BLaER1 treated with 17β-estradiol and CSF1 and Interleukin-3, amounts not matched to agents 10 nM and 100 nM (cell line): Measurements from ENCODE around the gene POU2F1.

Source experiments
- H3K27ac ChIP-seq, 11 experiments: shearing (Covaris generic); formaldehyde crosslinking; 2 replicates each; pipeline ENCODE4 v1.8.1; 2022
- H3K27me3 ChIP-seq, 11 experiments: shearing (Covaris generic); formaldehyde crosslinking; 2 replicates each; pipeline ENCODE4 v1.8.1; 2022
- H3K36me3 ChIP-seq, 11 experiments: shearing (Covaris generic); formaldehyde crosslinking; 2 replicates each; pipeline ENCODE4 v1.8.1; 2022
- H3K4me1 ChIP-seq, 10 experiments: shearing (Covaris generic); formaldehyde crosslinking; 2 replicates each; pipeline ENCODE4 v1.8.1; 2022
- H3K4me2 ChIP-seq, 11 experiments: shearing (Covaris generic); formaldehyde crosslinking; 2 replicates each; pipeline ENCODE4 v1.8.1; 2022
- H3K4me3 ChIP-seq, 10 experiments: shearing (Covaris generic); formaldehyde crosslinking; 2 replicates each; pipeline ENCODE4 v1.8.1; 2022
- H3K9ac ChIP-seq, 11 experiments: shearing (Covaris generic); formaldehyde crosslinking; 2 replicates each; pipeline ENCODE4 v1.8.1; 2022
- H3K9me3 ChIP-seq, 11 experiments: shearing (Covaris generic); formaldehyde crosslinking; replicated peaks in 1 of 11; 2 replicates each; pipeline ENCODE4 v1.8.1; 2022
- H4K20me1 ChIP-seq, 11 experiments: shearing (Covaris generic); formaldehyde crosslinking; 2 replicates each; pipeline ENCODE4 v1.8.1; 2022
- Cebpa-rat ChIP-seq, 11 experiments: shearing (Covaris generic); IDR thresholded peaks; 2 replicates each; pipeline ENCODE4 v1.8.1; 2022

The POU2F1 gene

GRCh38 chr1:167400359-167400953, 179.8 kb downstream of the POU2F1 start:
- H3K9ac ChIP-seq: no peak overlapping the region
- no peaks in the 10 kb centered on the region for H3K27me3 ChIP-seq
- H3K4me3 ChIP-seq: no peak overlapping the region
- H3K36me3 ChIP-seq: peaks cover 61 to 94% (median 82%) of the 10 kb centered on the region in 11 experiments
- no peak overlapping the region for H3K27ac ChIP-seq
- no peaks in the 10 kb centered on the region for H3K9me3 ChIP-seq
- no peaks in the 10 kb centered on the region for H4K20me1 ChIP-seq
- TF ChIP-seq Cebpa-rat (IDR thresholded peaks at IDR 0.05): no peak
- no peak overlapping the region for H3K4me2 ChIP-seq
- H3K4me1 ChIP-seq: 0 out of 20 replicates have a peak, but pooled peaks cover 0 to 5% (median 0%) of the 10 kb centered on the region in 10 experiments

- no peak overlapping the region for H3K4me3 ChIP-seq
Observed at GRCh38 chr1:167401260-167401873, 180.7 kb downstream of the POU2F1 start.

GRCh38 chr1:167404161-167404888, 183.6 kb downstream of the POU2F1 start:
- Histone ChIP-seq H3K4me3 (no peak overlapping the region), H3K36me3 (peaks cover 49 to 92% (median 75%) of the 10 kb centered on the region in 11 experiments; a peak in 21 of 22 replicates), H3K9ac (no peak overlapping the region), H3K9me3 (no peaks in the 10 kb centered on the region), H3K27ac (no peak overlapping the region), H3K4me1 (0 out of 20 replicates have a peak, but pooled peaks cover 0 to 5% (median 0%) of the 10 kb centered on the region in 10 experiments), H4K20me1 (no peaks in the 10 kb centered on the region), H3K4me2 (no peak overlapping the region), H3K27me3 (no peaks in the 10 kb centered on the region)
- no peak for TF ChIP-seq Cebpa-rat (IDR thresholded peaks at IDR 0.05)

More at GRCh38 chr1:167401260-167401873, 180.7 kb downstream of the POU2F1 start:
- Histone ChIP-seq H3K36me3 (peaks cover 60 to 94% (median 82%) of the 10 kb centered on the region in 11 experiments), H3K27ac (no peak overlapping the region), H3K9ac (no peak overlapping the region), H3K4me2 (no peak overlapping the region), H3K27me3 (no peaks in the 10 kb centered on the region), H3K9me3 (no peaks in the 10 kb centered on the region), H3K4me1 (0 out of 20 replicates have a peak, but pooled peaks cover 0 to 5% (median 0%) of the 10 kb centered on the region in 10 experiments), H4K20me1 (no peaks in the 10 kb centered on the region)
- no peak for TF ChIP-seq Cebpa-rat (IDR thresholded peaks at IDR 0.05)

DNA sequence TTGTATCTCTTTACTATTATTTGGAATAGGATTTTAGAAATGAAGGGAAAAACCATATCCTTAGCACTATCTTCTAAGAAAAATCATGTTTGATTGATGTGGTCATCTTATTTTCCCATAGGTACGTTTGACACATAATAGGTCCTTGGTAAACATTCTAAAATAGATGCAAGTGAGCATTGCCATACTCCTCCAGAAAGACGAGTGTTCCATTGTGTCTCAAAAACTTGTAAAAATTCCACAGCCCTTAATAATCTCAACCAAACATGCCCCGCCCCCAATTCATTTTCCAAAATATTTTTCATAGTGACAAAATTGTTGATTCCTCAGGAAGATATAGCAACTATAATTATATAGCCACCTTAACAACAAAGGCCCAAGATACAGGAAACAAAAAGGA, 184.2 kb downstream of the POU2F1 start:
- Histone ChIP-seq H4K20me1 (no peaks in the 10 kb centered on the region), H3K4me2 (no peak overlapping the region), H3K4me1 (0 out of 20 replicates have a peak, but pooled peaks cover 0 to 5% (median 0%) of the 10 kb centered on the region in 10 experiments), H3K27me3 (no peaks in the 10 kb centered on the region), H3K27ac (no peak overlapping the region), H3K4me3 (no peak overlapping the region), H3K9me3 (no peaks in the 10 kb centered on the region), H3K9ac (no peak overlapping the region), H3K36me3 (peaks cover 43 to 92% (median 71%) of the 10 kb centered on the region in 11 experiments; a peak in 21 of 22 replicates)
- TF ChIP-seq Cebpa-rat (IDR thresholded peaks at IDR 0.05): no peak

DNA sequence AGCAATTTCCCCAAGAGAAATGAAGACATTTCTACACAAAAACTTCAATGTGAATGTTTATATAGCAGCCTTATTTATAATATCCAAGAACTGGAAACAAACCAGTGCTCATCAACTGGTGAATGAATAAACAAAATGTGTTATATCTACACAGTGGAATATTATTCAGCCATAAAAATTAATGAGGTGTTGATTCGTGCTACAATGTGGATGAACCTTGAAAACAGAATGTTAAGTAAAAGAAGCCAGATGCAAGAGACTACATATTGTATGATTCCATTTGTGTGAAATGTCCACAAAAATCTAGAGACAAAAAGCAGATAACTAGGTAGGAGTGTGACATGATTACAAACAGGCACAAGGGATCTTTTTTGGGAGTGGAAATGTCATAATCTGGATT, 187.7 kb downstream of the POU2F1 start:
- H3K9ac ChIP-seq: no peak overlapping the region
- no peak for TF ChIP-seq Cebpa-rat (IDR thresholded peaks at IDR 0.05)
- H3K4me2 ChIP-seq: no peak overlapping the region
- H3K27me3 ChIP-seq: no peaks in the 10 kb centered on the region
- H3K4me1 ChIP-seq: 0 out of 20 replicates have a peak, but pooled peaks cover 0 to 5% (median 0%) of the 10 kb centered on the region in 10 experiments
- no peak overlapping the region for H3K4me3 ChIP-seq
- H3K27ac ChIP-seq: no peak overlapping the region
- H3K36me3 ChIP-seq: peaks cover 37 to 96% (median 62%) of the 10 kb centered on the region in 11 experiments
- no peaks in the 10 kb centered on the region; a peak in 1 of 22 replicates for H4K20me1 ChIP-seq
- H3K9me3 ChIP-seq: no peaks in the 10 kb centered on the region

- Histone ChIP-seq H3K9me3 (no peaks in the 10 kb centered on the region), H4K20me1 (no peaks in the 10 kb centered on the region; a peak in 1 of 22 replicates), H3K36me3 (peaks cover 44 to 98% (median 68%) of the 10 kb centered on the region in 11 experiments)
Observed at GRCh38 chr1:167409183-167409582, 188.5 kb downstream of the POU2F1 start.

DNA sequence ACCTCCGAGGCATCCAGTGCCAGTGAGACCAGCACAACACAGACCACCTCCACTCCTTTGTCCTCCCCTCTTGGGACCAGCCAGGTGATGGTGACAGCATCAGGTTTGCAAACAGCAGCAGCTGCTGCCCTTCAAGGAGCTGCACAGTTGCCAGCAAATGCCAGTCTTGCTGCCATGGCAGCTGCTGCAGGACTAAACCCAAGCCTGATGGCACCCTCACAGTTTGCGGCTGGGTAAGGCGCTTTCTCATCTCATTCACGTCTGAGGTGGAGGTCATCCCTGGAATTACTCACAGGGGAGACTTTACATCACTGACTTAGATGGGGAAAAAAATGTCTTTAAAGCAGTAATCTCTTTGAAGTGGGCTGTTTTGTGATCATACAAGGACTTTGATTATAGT, 191.4 kb downstream of the POU2F1 start:
- Histone ChIP-seq H3K4me3 (no peak overlapping the region), H3K9me3 (no peaks in the 10 kb centered on the region), H3K36me3 (peaks cover 47 to 96% (median 63%) of the 10 kb centered on the region in 11 experiments), H4K20me1 (no peaks in the 10 kb centered on the region; a peak in 1 of 22 replicates), H3K27ac (no peak overlapping the region), H3K27me3 (no peaks in the 10 kb centered on the region), H3K4me1 (peaks cover 0 to 15% (median 8%) of the 10 kb centered on the region in 10 experiments; a peak in 15 of 20 replicates), H3K4me2 (no peak overlapping the region), H3K9ac (no peak overlapping the region)
- TF ChIP-seq Cebpa-rat (IDR thresholded peaks at IDR 0.05): no peak

More at GRCh38 chr1:167409183-167409582, 188.5 kb downstream of the POU2F1 start:
- Histone ChIP-seq H3K9ac (no peak overlapping the region), H3K27ac (no peak overlapping the region), H3K4me2 (no peak overlapping the region), H3K4me1 (0 out of 20 replicates have a peak, but pooled peaks cover 0 to 4% (median 0%) of the 10 kb centered on the region in 10 experiments), H3K27me3 (no peaks in the 10 kb centered on the region), H3K4me3 (no peak overlapping the region)
- no peak for TF ChIP-seq Cebpa-rat (IDR thresholded peaks at IDR 0.05)

- Histone ChIP-seq H3K4me3 (no peak overlapping the region), H3K9me3 (no peaks in the 10 kb centered on the region), H3K4me2 (no peak overlapping the region), H3K27me3 (no peaks in the 10 kb centered on the region), H3K4me1 (peaks cover 0 to 24% (median 16%) of the 10 kb centered on the region in 10 experiments; a peak in 16 of 20 replicates), H3K9ac (no peak overlapping the region), H3K36me3 (peaks cover 41 to 90% (median 55%) of the 10 kb centered on the region in 11 experiments), H4K20me1 (no peaks in the 10 kb centered on the region; a peak in 1 of 22 replicates), H3K27ac (no peak overlapping the region)
- TF ChIP-seq Cebpa-rat (IDR thresholded peaks at IDR 0.05): no peak
Observed at GRCh38 chr1:167412920-167413319, 192.2 kb downstream of the POU2F1 start.

GRCh38 chr1:167413328-167413727, 192.6 kb downstream of the POU2F1 start:
- Histone ChIP-seq H3K9ac (no peak overlapping the region), H3K27me3 (no peaks in the 10 kb centered on the region), H3K4me1 (peaks cover 0 to 28% (median 20%) of the 10 kb centered on the region in 10 experiments; a peak in 18 of 20 replicates), H4K20me1 (no peaks in the 10 kb centered on the region; a peak in 1 of 22 replicates), H3K4me2 (no peak overlapping the region), H3K9me3 (no peaks in the 10 kb centered on the region), H3K27ac (no peak overlapping the region), H3K4me3 (no peak overlapping the region), H3K36me3 (peaks cover 41 to 85% (median 51%) of the 10 kb centered on the region in 11 experiments)
- no peak for TF ChIP-seq Cebpa-rat (IDR thresholded peaks at IDR 0.05)
